HUES64 (cell line): ENCODE results near the gene PRKCB.

Experiments used
- H3K27ac ChIP-seq: 2 replicates; pipeline ENCODE4 v1.7.0; 2013; ENCODE audit warnings: low read depth, low read length, inconsistent platforms
- H3K27me3 ChIP-seq: 2 replicates; pipeline ENCODE4 v1.6.1; 2013; ENCODE audit warnings: mild to moderate bottlenecking, low read length; ENCODE audit not compliant: insufficient read depth
- H3K36me3 ChIP-seq: 2 replicates; pipeline ENCODE4 v1.6.1; 2013; ENCODE audit warnings: mild to moderate bottlenecking, low read length; ENCODE audit not compliant: insufficient read depth
- H3K4me1 ChIP-seq: 2 replicates; pipeline ENCODE4 v1.6.1; 2013; ENCODE audit warnings: mild to moderate bottlenecking, low read length, moderate library complexity; ENCODE audit not compliant: insufficient read depth
- H3K4me3 ChIP-seq: 2 replicates; pipeline ENCODE4 v1.5.1; 2013; ENCODE audit warnings: mild to moderate bottlenecking, low read length, moderate library complexity
- H3K9ac ChIP-seq: 2 replicates; pipeline ENCODE4 v1.6.1; 2013; ENCODE audit warnings: mild to moderate bottlenecking, low read depth, low read length
- H3K9me3 ChIP-seq: 2 replicates; pipeline ENCODE4 v1.6.1; 2013; ENCODE audit warnings: low read depth, low read length; ENCODE audit not compliant: insufficient read depth
- WGBS: fragments of 150-250, 120-280 bp; methylation state at CpG from one replicate; pipeline ENCODE4 v1.1.7; 2013; ENCODE audit warnings: missing lambda C conversion rate; 5-methylcytosine and 5-hydroxymethylcytosine counted together

The PRKCB gene

GRCh38 chr16:23852794-23853562 is 17.2 kb downstream of the PRKCB start:
- 86% methylated on average over 5 of the region's 5 CpGs for WGBS
- H3K27me3 ChIP-seq, result peaks cover 5% of the 10 kb centered on the region
- H3K4me3 ChIP-seq, result no peak overlapping the region
- H3K9me3 ChIP-seq, result no peaks in the 10 kb centered on the region
- H3K27ac ChIP-seq, result no peak overlapping the region
- peaks cover 8% of the 10 kb centered on the region; the same call in 1 of the 2 replicates for H3K4me1 ChIP-seq
- H3K9ac ChIP-seq, result no peak overlapping the region
- no peaks in the 10 kb centered on the region for H3K36me3 ChIP-seq

- no peak overlapping the region for H3K9ac ChIP-seq
- H3K9me3 ChIP-seq, result no peaks in the 10 kb centered on the region
- no peak overlapping the region for H3K4me3 ChIP-seq
- 75% methylated on average over 5 of the region's 5 CpGs for WGBS
- H3K27ac ChIP-seq, result no peak overlapping the region
- H3K27me3 ChIP-seq, result peaks cover 25% of the 10 kb centered on the region
- H3K36me3 ChIP-seq, result no peaks in the 10 kb centered on the region
- peaks cover 8% of the 10 kb centered on the region; the same call in 1 of the 2 replicates for H3K4me1 ChIP-seq
These were observed 19.2 kb downstream of the PRKCB start for GRCh38 chr16:23855010-23855409.

- Histone ChIP-seq H3K4me1 (peaks cover 8% of the 10 kb centered on the region; the same call in 1 of the 2 replicates), H3K9ac (no peak overlapping the region), H3K27ac (no peak overlapping the region), H3K36me3 (no peaks in the 10 kb centered on the region), H3K9me3 (no peaks in the 10 kb centered on the region), H3K4me3 (no peak overlapping the region), H3K27me3 (peaks cover 37% of the 10 kb centered on the region)
- WGBS, result 93% methylated on average over 2 of the region's 2 CpGs
These were observed 20.5 kb downstream of the PRKCB start for GRCh38 chr16:23856251-23856709.

GRCh38 chr16:23857256-23857880 is 21.6 kb downstream of the PRKCB start:
- H3K4me3 ChIP-seq, result no peak overlapping the region
- peaks cover 48% of the 10 kb centered on the region for H3K27me3 ChIP-seq
- H3K36me3 ChIP-seq, result no peaks in the 10 kb centered on the region
- no peaks in the 10 kb centered on the region for H3K9me3 ChIP-seq
- peaks cover 8% of the 10 kb centered on the region; the same call in 1 of the 2 replicates for H3K4me1 ChIP-seq
- no peak overlapping the region for H3K9ac ChIP-seq
- 80% methylated on average over 11 of the region's 11 CpGs for WGBS
- no peak overlapping the region for H3K27ac ChIP-seq

- H3K27ac ChIP-seq, result no peak overlapping the region
- H3K4me1 ChIP-seq, result peaks cover 8% of the 10 kb centered on the region; the same call in 1 of the 2 replicates
- WGBS, result 77% methylated on average over 1 of the region's 1 CpG
- H3K9ac ChIP-seq, result no peak overlapping the region
- H3K36me3 ChIP-seq, result no peaks in the 10 kb centered on the region
- no peak overlapping the region for H3K4me3 ChIP-seq
- peaks cover 53% of the 10 kb centered on the region for H3K27me3 ChIP-seq
- H3K9me3 ChIP-seq, result no peaks in the 10 kb centered on the region
These were observed 22.1 kb downstream of the PRKCB start for GRCh38 chr16:23857881-23858269.

DNA sequence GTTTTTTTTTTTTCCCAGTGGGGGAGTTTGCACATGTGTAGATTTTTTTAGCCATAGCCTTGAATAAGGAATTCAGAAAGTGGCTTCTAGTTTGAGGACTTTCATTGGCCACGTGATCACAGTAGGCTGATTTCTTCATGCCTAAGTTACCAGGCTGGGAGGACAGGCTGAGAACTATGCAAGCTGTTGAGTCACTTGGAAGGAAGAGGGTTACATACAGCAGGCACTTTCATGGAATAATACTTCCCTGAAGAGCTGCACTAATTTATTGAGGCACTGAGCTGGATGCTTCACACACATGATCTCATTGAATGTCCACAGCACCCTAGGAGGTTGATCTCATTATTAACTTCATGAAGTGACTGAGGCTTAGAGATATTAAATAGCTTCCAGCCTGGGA is 22.8 kb downstream of the PRKCB start:
- Histone ChIP-seq H3K9me3 (no peaks in the 10 kb centered on the region), H3K4me1 (peaks cover 8% of the 10 kb centered on the region; the same call in 1 of the 2 replicates), H3K4me3 (no peak overlapping the region), H3K36me3 (no peaks in the 10 kb centered on the region), H3K27me3 (peaks cover 59% of the 10 kb centered on the region), H3K27ac (no peak overlapping the region), H3K9ac (no peak overlapping the region)
- 81% methylated on average over 1 of the region's 1 CpG for WGBS

DNA sequence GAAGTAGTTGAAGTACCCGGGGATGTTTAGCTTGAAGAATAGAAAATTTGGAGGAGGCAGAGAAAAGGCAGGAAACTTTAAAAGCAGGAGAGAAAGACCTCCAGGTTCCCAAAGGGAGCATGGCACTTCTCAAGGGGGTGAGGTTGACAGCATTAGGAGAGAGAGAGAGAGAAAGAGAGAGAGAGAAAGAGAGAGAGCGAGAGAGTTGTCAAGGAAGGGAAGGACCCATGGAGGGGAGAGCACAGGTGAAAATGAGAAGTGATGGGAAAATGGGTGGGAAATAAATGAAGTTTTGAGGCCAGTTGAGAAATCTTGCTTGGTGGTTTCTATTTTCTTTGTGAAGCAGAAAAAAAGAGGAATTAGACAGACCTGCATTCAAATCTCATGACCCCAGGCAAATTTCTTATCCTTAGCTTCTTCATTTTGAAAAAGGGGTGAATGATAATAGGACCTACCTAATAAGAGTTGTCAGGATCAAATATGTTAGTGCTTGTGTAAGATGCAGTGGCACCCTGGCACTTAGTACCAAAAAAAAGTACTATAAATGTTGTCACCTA is 24.0 kb downstream of the PRKCB start:
- 88% methylated on average over 2 of the region's 2 CpGs for WGBS
- Histone ChIP-seq H3K4me1 (peaks cover 5% of the 10 kb centered on the region; the same call in 1 of the 2 replicates), H3K27me3 (peaks cover 72% of the 10 kb centered on the region), H3K4me3 (no peak overlapping the region), H3K27ac (no peak overlapping the region), H3K9ac (no peak overlapping the region), H3K36me3 (no peaks in the 10 kb centered on the region), H3K9me3 (no peaks in the 10 kb centered on the region)

GRCh38 chr16:23861874-23862273 is 26.1 kb downstream of the PRKCB start:
- H3K4me3 ChIP-seq, result no peak overlapping the region
- H3K4me1 ChIP-seq, result peaks cover 12% of the 10 kb centered on the region
- peaks cover 91% of the 10 kb centered on the region for H3K27me3 ChIP-seq
- no peaks in the 10 kb centered on the region for H3K9me3 ChIP-seq
- no peak overlapping the region for H3K27ac ChIP-seq
- H3K9ac ChIP-seq, result no peak overlapping the region
- WGBS, result 89% methylated on average over 2 of the region's 3 CpGs
- H3K36me3 ChIP-seq, result no peaks in the 10 kb centered on the region

DNA sequence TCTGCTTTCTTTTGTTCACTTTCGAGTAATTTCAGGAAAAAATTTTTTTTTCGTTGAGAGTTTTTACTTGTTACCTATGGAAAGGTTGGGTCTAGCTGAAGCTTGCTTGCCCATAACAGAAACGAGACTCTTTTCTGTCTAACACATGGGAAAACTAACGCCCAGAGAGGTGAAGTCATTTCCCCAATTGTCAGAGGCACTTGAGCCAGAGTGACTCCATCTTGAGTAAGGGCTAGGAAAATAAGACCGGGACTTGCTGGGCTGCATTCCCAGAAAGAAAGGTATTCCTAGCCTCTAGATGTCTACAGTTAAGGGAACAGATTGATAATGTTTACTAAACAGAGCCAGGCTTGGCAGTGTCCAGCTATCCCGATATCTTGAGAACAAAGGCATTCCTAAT is 26.8 kb downstream of the PRKCB start:
- Histone ChIP-seq H3K36me3 (no peaks in the 10 kb centered on the region), H3K4me1 (peaks cover 12% of the 10 kb centered on the region), H3K27ac (no peak overlapping the region), H3K4me3 (no peak overlapping the region), H3K27me3 (peaks cover 97% of the 10 kb centered on the region), H3K9me3 (no peaks in the 10 kb centered on the region), H3K9ac (no peak overlapping the region)
- 91% methylated on average over 6 of the region's 6 CpGs for WGBS

GRCh38 chr16:23863511-23864422 is 28.0 kb downstream of the PRKCB start:
- Histone ChIP-seq H3K36me3 (no peaks in the 10 kb centered on the region), H3K4me3 (no peak overlapping the region), H3K27me3 (peaks cover 97% of the 10 kb centered on the region), H3K4me1 (peaks cover 12% of the 10 kb centered on the region), H3K9me3 (no peaks in the 10 kb centered on the region), H3K27ac (no peak overlapping the region), H3K9ac (no peak overlapping the region)
- 84% methylated on average over 12 of the region's 12 CpGs for WGBS
